ENCODE data around the gene FBXO2.

GRCh38 chr1:11695861-11696260 is 41.6 kb upstream of the FBXO2 start:
- TF ChIP-seq POLR2A (IDR thresholded peaks at IDR 0.05) (no peak), CTCF (IDR thresholded peaks at IDR 0.05) (no peak)
